Smooth muscle cell (in vitro differentiated cells): ENCODE data around the gene GFOD2. TPM values are rescaled to one million over a fixed set of nuclear protein-coding genes. Genes with fewer than 3 reads are reported as not detected.

ENCODE experiments used
- DNase-seq: peaks from one replicate; lab custom pipeline; 2025; ENCODE audit not compliant: unreplicated experiment; lab: John Stamatoyannopoulos, UW
- H2AFZ ChIP-seq: fragments of 200-600 bp; sonication (generic); 2 replicates; pipeline ENCODE4 v1.6.0; 2016; ENCODE audit warnings: antibody characterized with exemption, low read depth, mild to moderate bottlenecking
- H3F3A ChIP-seq: fragments of 200-600 bp; sonication (generic); 2 replicates; pipeline ENCODE4 v1.6.0; 2017; ENCODE audit warnings: antibody characterized with exemption, low read depth
- H3K27ac ChIP-seq: fragments of 200-600 bp; sonication (generic); 2 replicates; pipeline ENCODE4 v1.5.1; 2016; ENCODE audit warnings: low read depth, mild to moderate bottlenecking
- H3K27me3 ChIP-seq: fragments of 200-600 bp; sonication (generic); 2 replicates; pipeline ENCODE4 v1.6.1; 2016; ENCODE audit warnings: low read depth, mild to moderate bottlenecking
- H3K36me3 ChIP-seq: fragments of 200-600 bp; sonication (generic); 2 replicates; pipeline ENCODE4 v1.5.1; 2016; ENCODE audit warnings: low read depth
- H3K4me1 ChIP-seq: fragments of 200-600 bp; sonication (generic); 2 replicates; pipeline ENCODE4 v1.5.1; 2016; ENCODE audit warnings: low read depth
- H3K4me2 ChIP-seq: fragments of 200-600 bp; sonication (generic); 2 replicates; pipeline ENCODE4 v1.6.0; 2016; ENCODE audit warnings: mild to moderate bottlenecking
- H3K4me3 ChIP-seq: fragments of 200-600 bp; sonication (generic); 2 replicates; pipeline ENCODE4 v1.5.1; 2016; ENCODE audit warnings: mild to moderate bottlenecking
- H3K79me2 ChIP-seq: fragments of 200-600 bp; sonication (generic); 2 replicates; pipeline ENCODE4 v1.6.0; 2016; ENCODE audit warnings: low read depth, mild to moderate bottlenecking
- H3K9ac ChIP-seq: fragments of 200-600 bp; sonication (generic); 2 replicates; pipeline ENCODE4 v1.6.0; 2016; ENCODE audit warnings: low read depth
- H3K9me3 ChIP-seq: fragments of 200-600 bp; sonication (generic); replicated peaks from 2 replicates; pipeline ENCODE4 v1.5.1; 2016; ENCODE audit warnings: low read depth
- H4K20me1 ChIP-seq: fragments of 200-600 bp; sonication (generic); 2 replicates; pipeline ENCODE4 v1.6.0; 2016; ENCODE audit warnings: low read depth
- whole genome bisulfite sequencing: methylation state at CpG from one replicate; pipeline ENCODE4 v1.1.7; 2016; ENCODE audit warnings: low lambda C conversion rate; 5-methylcytosine and 5-hydroxymethylcytosine counted together
- polyA plus RNA-seq: library from polyadenylated mRNA; unstranded; fragments of >200 nt; fragmentation: Nextera tagmentation; extraction: Ambion mirVana; gene quantifications from 2 replicates; pipeline ENCODE4 v1.2.1, GENCODE V29; 2016
- total RNA-seq: library from RNA; depleted of rRNA; stranded (reverse); fragments of >200 nt; gene quantifications from 2 replicates; pipeline ENCODE4 v1.2.3, GENCODE V29; 2014
- TF ChIP-seq, protein P1 (sequence below): fragments of 200-600 bp; sonication (generic); IDR thresholded peaks from 2 replicates; pipeline ENCODE4 v1.5.1; 2017; ENCODE audit warnings: borderline replicate concordance, mild to moderate bottlenecking, antibody characterized with exemption; ENCODE audit not compliant: insufficient read depth, poor library complexity, severe bottlenecking

Gene GFOD2
- total and polyA plus RNA-seq, 2 experiments from 2014 or later: 15.0 to 15.1 TPM

DNA sequence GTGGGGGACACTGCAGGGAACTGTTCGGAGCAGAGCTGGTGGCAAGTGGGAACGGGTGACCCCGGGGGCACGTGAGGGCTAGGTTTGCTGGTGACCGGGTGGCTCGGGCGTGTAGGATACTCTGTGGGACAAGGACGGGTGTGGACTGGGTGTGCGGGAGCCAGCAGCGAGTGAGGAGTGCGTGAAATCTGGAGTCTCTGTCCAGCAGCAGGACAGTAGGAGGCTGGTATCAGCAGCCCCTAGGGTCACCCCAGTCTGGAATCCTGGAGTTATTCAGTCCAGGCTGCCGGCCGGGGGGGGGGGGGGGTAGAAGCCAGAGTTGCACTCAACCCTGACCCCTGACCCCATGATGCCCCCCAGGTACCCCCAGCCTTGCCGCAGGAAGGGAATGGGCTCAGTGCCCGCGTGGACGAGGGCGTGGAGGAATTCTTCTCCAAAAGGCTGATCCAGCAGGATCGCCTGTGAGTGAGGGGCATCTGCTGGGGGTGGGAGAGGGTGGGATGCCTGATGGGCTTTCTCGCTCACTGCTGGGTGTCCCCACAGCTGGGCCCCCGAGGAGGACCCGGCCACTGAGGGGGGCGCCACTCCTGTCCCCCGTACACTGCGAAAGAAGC lies 65.2 kb downstream of the GFOD2 start:
- DNase-seq: no peak
- H3K9me3 ChIP-seq: no peaks in the 10 kb centered on the region
- peak overlapping the region; percentile 46 for H3K4me3 ChIP-seq
- no peaks in the 10 kb centered on the region for H3K79me2 ChIP-seq
- H3F3A ChIP-seq: no peaks in the 10 kb centered on the region
- H4K20me1 ChIP-seq: peaks cover 3% of the 10 kb centered on the region
- no peaks in the 10 kb centered on the region for H3K4me1 ChIP-seq
- no peak overlapping the region for H2AFZ ChIP-seq
- WGBS: 52% methylated on average over 13 of the region's 25 CpGs
- H3K27ac ChIP-seq: no peak overlapping the region
- TF ChIP-seq, protein P1, sequence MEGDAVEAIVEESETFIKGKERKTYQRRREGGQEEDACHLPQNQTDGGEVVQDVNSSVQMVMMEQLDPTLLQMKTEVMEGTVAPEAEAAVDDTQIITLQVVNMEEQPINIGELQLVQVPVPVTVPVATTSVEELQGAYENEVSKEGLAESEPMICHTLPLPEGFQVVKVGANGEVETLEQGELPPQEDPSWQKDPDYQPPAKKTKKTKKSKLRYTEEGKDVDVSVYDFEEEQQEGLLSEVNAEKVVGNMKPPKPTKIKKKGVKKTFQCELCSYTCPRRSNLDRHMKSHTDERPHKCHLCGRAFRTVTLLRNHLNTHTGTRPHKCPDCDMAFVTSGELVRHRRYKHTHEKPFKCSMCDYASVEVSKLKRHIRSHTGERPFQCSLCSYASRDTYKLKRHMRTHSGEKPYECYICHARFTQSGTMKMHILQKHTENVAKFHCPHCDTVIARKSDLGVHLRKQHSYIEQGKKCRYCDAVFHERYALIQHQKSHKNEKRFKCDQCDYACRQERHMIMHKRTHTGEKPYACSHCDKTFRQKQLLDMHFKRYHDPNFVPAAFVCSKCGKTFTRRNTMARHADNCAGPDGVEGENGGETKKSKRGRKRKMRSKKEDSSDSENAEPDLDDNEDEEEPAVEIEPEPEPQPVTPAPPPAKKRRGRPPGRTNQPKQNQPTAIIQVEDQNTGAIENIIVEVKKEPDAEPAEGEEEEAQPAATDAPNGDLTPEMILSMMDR: no peak
- H3K4me2 ChIP-seq: peak overlapping the region; percentile 87
- H3K9ac ChIP-seq: no peak overlapping the region
- no peaks in the 10 kb centered on the region for H3K36me3 ChIP-seq
- peaks cover 16% of the 10 kb centered on the region for H3K27me3 ChIP-seq

DNA sequence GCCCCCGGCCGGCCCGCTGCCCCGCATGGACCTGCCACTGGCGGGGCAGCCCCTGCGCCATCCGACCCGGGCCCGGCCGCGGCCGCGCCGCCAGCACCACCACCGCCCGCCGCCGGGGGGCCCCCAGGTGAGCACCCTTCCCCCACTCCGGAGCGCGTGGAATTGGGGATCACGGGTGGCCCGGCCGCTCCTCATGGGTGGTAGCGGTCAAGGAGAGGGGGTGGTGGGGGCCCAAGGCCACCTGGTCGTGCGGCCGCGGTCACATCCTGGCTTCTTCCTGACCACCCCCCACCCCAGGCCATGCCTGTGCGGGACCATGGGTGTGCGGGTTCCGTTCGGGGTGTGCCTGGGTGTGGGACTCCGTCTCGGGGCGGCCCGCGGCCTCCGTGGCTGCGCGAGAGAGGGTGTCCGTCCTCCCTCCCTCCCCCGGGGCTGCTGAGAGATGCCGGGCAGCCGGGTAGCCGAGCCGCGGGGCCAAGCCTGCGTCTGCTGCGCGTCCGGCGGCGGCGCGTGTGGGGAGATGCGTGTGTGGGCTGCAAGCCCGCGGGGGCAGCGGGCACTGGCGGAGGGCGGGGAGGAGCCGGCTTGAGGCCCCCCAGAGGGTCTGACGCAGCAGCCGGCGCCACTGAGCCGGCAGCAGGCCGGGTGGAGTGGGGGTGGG lies 65.9 kb downstream of the GFOD2 start:
- Histone ChIP-seq H2AFZ (no peak overlapping the region), H3K27me3 (peaks cover 22% of the 10 kb centered on the region), H3K4me3 (peak overlapping the region; percentile 46), H3F3A (no peaks in the 10 kb centered on the region), H3K4me2 (peak overlapping the region; percentile 87), H3K79me2 (no peaks in the 10 kb centered on the region), H3K9ac (no peak overlapping the region), H3K4me1 (no peaks in the 10 kb centered on the region), H3K36me3 (no peaks in the 10 kb centered on the region), H3K9me3 (no peaks in the 10 kb centered on the region), H3K27ac (no peak overlapping the region), H4K20me1 (no peaks in the 10 kb centered on the region)
- 5% methylated on average over 23 of the region's 68 CpGs for WGBS
- DNase-seq: no peak
- TF ChIP-seq, protein P1: peak; percentile 23

DNA sequence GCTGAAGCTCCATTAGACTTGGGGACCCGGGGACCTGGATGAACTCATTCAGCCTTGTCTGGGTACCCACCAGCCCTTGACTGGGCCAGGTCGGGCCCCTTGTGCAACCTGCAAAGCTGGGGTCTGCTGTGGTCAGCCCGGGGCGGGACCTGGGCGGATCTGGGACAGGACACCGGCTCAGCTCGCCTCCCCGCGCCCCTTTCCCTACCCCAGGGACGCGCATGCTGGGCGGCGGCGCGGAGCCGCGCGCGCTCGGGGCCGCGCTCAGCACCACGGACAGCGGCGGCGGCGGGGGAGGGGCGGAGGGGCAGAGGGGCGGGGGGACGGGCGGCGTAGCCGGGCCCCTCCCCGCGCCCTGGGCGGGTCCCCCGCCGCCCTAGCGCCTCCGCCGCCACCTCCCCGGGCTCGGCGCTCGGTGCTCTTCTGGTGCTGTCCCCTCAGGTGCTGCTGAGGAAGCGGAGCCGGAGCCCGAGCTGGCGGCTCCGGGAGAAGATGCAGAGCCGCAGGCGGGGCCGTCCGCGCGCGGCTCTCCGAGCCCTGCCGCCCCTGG lies 66.5 kb downstream of the GFOD2 start:
- no peak overlapping the region for H3K9ac ChIP-seq
- H3K4me3 ChIP-seq: peak overlapping the region; percentile 46
- WGBS: 52% methylated on average over 3 of the region's 59 CpGs
- H3K27me3 ChIP-seq: peaks cover 22% of the 10 kb centered on the region
- H3K79me2 ChIP-seq: no peaks in the 10 kb centered on the region
- TF ChIP-seq, protein P1: no peak
- H3K9me3 ChIP-seq: no peaks in the 10 kb centered on the region
- DNase-seq: no peak
- H3K27ac ChIP-seq: no peak overlapping the region
- peak overlapping the region; percentile 87 for H3K4me2 ChIP-seq
- H3K36me3 ChIP-seq: no peaks in the 10 kb centered on the region
- no peaks in the 10 kb centered on the region for H4K20me1 ChIP-seq
- H3F3A ChIP-seq: no peaks in the 10 kb centered on the region
- no peaks in the 10 kb centered on the region for H3K4me1 ChIP-seq
- H2AFZ ChIP-seq: no peak overlapping the region
